IMR-90 (cell line): ENCODE measurements around the gene FADS6. TPM values are rescaled to one million over a fixed set of nuclear protein-coding genes. Genes with fewer than 3 reads are reported as not detected.

Experiments used
- ATAC-seq: fragments of 200-7000 bp; cut with Tn5 transposase; 2 replicates; pipeline ENCODE4 v1.9.1; 2020; ENCODE audit warnings: low read depth, mild to moderate bottlenecking, moderate library complexity
- BruUV-seq: library from RNA; stranded (reverse); fragments of 400-500 nt; replicated peaks from 2 replicates; lab custom pipeline; 2021; lab: Mats Ljungman, UMichigan
- CTCF ChIA-PET: fragments of 300-600 bp; formaldehyde crosslinking; extraction: SDS; loops from one replicate; lab custom pipeline; 2021; ENCODE audit warnings: antibody characterized with exemption; lab: Yijun Ruan, JAX
- POLR2A ChIA-PET: fragments of 300-600 bp; sonication (Branson Sonifier 250); formaldehyde crosslinking; loops from one replicate; lab custom pipeline; 2022; ENCODE audit warnings: antibody characterized with exemption; ENCODE audit not compliant: unreplicated experiment; lab: Charles Lee
- DNase-seq: peaks from one replicate; pipeline ENCODE4 v3.0.0; 2013
- H2AFZ ChIP-seq: replicated peaks from 2 replicates; pipeline ENCODE3; 2013; ENCODE audit warnings: low read length, mild to moderate bottlenecking; ENCODE audit not compliant: poor library complexity
- H2AK5ac ChIP-seq: 2 replicates; pipeline ENCODE4 v1.6.1; 2013; ENCODE audit warnings: low read depth, low read length, inconsistent platforms
- H2AK9ac ChIP-seq: replicated peaks from 2 replicates; pipeline ENCODE3; 2013; ENCODE audit warnings: mild to moderate bottlenecking, low read depth, low read length, moderate library complexity; ENCODE audit not compliant: poor library complexity
- H2BK120ac ChIP-seq: 2 replicates; pipeline ENCODE4 v1.6.1; 2013; ENCODE audit warnings: low read depth, low read length, inconsistent platforms
- H2BK15ac ChIP-seq: 3 replicates; pipeline ENCODE4 v1.6.1; 2013; ENCODE audit warnings: low read depth, low read length, inconsistent platforms
- H2BK20ac ChIP-seq: 2 replicates; pipeline ENCODE4 v1.6.1; 2013; ENCODE audit warnings: low read depth, mild to moderate bottlenecking, inconsistent platforms, low read length, moderate library complexity
- H2BK5ac ChIP-seq: 2 replicates; pipeline ENCODE4 v1.6.1; 2013; ENCODE audit warnings: mild to moderate bottlenecking, low read depth, low read length, inconsistent platforms; ENCODE audit not compliant: poor library complexity, severe bottlenecking
- H3K14ac ChIP-seq: replicated peaks from 2 replicates; pipeline ENCODE4 v1.6.1; 2013; ENCODE audit warnings: low read depth, low read length, inconsistent platforms
- H3K18ac ChIP-seq: 2 replicates; pipeline ENCODE4 v1.6.1; 2013; ENCODE audit warnings: low read depth, low read length, control low read depth
- H3K23ac ChIP-seq: 2 replicates; pipeline ENCODE4 v1.6.1; 2013; ENCODE audit warnings: low read depth, low read length, inconsistent platforms
- H3K27ac ChIP-seq: 2 replicates; pipeline ENCODE4 v1.5.1; 2013; ENCODE audit warnings: mild to moderate bottlenecking, control low read depth, low read length; ENCODE audit not compliant: insufficient read depth
- H3K27me3 ChIP-seq: 2 replicates; pipeline ENCODE4 v1.6.1; 2013; ENCODE audit warnings: low read length; ENCODE audit not compliant: control insufficient read depth, insufficient read depth
- H3K36me3 ChIP-seq: 2 replicates; pipeline ENCODE4 v1.6.1; 2013; ENCODE audit warnings: low read length, mixed read lengths; ENCODE audit not compliant: control insufficient read depth, insufficient read depth
- H3K4ac ChIP-seq: 2 replicates; pipeline ENCODE4 v1.6.1; 2013; ENCODE audit warnings: low read depth, low read length, inconsistent platforms
- H3K4me1 ChIP-seq: 2 replicates; pipeline ENCODE4 v1.6.1; 2013; ENCODE audit warnings: low read length, mixed read lengths; ENCODE audit not compliant: control insufficient read depth, insufficient read depth
- H3K4me2 ChIP-seq: 2 replicates; pipeline ENCODE4 v1.6.1; 2013; ENCODE audit warnings: low read depth, mild to moderate bottlenecking, control low read depth, low read length, moderate library complexity
- H3K4me3 ChIP-seq: 2 replicates; pipeline ENCODE4 v1.5.1; 2013; ENCODE audit warnings: low read depth, mild to moderate bottlenecking, control low read depth, low read length, moderate library complexity; ENCODE audit not compliant: insufficient read depth
- H3K56ac ChIP-seq: 2 replicates; pipeline ENCODE4 v1.6.1; 2013; ENCODE audit warnings: low read length, inconsistent platforms; ENCODE audit not compliant: insufficient read depth; ENCODE audit errors: extremely low read depth
- H3K79me1 ChIP-seq, 2 experiments: 2 replicates each; pipeline ENCODE4 v1.6.1; 2013; ENCODE audit warnings: low read length in 2 of 2, inconsistent platforms in 1 of 2, low read depth in 1 of 2
- H3K9ac ChIP-seq: 2 replicates; pipeline ENCODE4 v1.6.1; 2013; ENCODE audit warnings: low read depth, low read length, control low read depth
- H3K9me1 ChIP-seq: 2 replicates; pipeline ENCODE4 v1.6.1; 2013; ENCODE audit warnings: low read length, inconsistent platforms; ENCODE audit not compliant: insufficient read depth
- H3K9me3 ChIP-seq: 2 replicates; pipeline ENCODE4 v1.6.1; 2013; ENCODE audit warnings: low read length; ENCODE audit not compliant: control insufficient read depth, insufficient read depth
- H4K20me1 ChIP-seq: 2 replicates; pipeline ENCODE4 v1.6.1; 2013; ENCODE audit warnings: low read length, inconsistent platforms; ENCODE audit not compliant: insufficient read depth
- H4K5ac ChIP-seq: 2 replicates; pipeline ENCODE4 v1.6.1; 2013; ENCODE audit warnings: mild to moderate bottlenecking, low read depth, low read length, control low read depth
- H4K8ac ChIP-seq, 2 experiments: 2 replicates each; pipeline ENCODE4 v1.6.1; 2013; ENCODE audit warnings: low read depth in 2 of 2, low read length in 2 of 2, control low read depth in 1 of 2, inconsistent platforms in 1 of 2
- H4K91ac ChIP-seq: 2 replicates; pipeline ENCODE4 v1.6.1; 2013; ENCODE audit warnings: low read depth, low read length, inconsistent platforms; ENCODE audit not compliant: insufficient read depth
- BHLHE40 ChIP-seq: fragments of 150-350 bp; IDR thresholded peaks from 2 replicates; pipeline ENCODE4 v1.6.1; 2016; ENCODE audit warnings: mild to moderate bottlenecking, low read depth, low read length
- RAD21 ChIP-seq: IDR thresholded peaks from 2 replicates; pipeline ENCODE4 v1.6.1; 2012; ENCODE audit warnings: low read length, improper control_type of control experiment
- SMC3 ChIP-seq: fragments of 150-350 bp; IDR thresholded peaks from 2 replicates; pipeline ENCODE4 v1.6.1; 2016; ENCODE audit warnings: low read depth, mild to moderate bottlenecking, antibody characterized with exemption, low read length, moderate library complexity
- WGBS, 2 experiments: methylation state at CpG; one replicate each; pipeline versions ENCODE4 v1.1.5 to v1.1.7; 2013; ENCODE audit warnings: missing lambda C conversion rate in 2 of 2; ENCODE audit not compliant: insufficient read length in 1 of 2; ENCODE audit errors: extremely low coverage in 2 of 2; 5-methylcytosine and 5-hydroxymethylcytosine counted together
- dilution Hi-C: fragments of 300-500 bp; cut with HindIII; formaldehyde crosslinking; loops from one replicate; pipeline ENCODE4 v1.14.3; 2018; ENCODE audit warnings: low sequenced_read_pairs; ENCODE audit not compliant: unreplicated experiment
- in situ Hi-C: fragments of 300-500 bp; cut with MboI; formaldehyde crosslinking; loops from 3 replicates; pipeline ENCODE4 v1.14.3; 2019; ENCODE audit warnings: low sequenced_read_pairs, inconsistent platforms, mixed read lengths
- intact Hi-C: fragments of 100-400 bp; cut with micrococcal nuclease; formaldehyde crosslinking; loops from 2 replicates; pipeline ENCODE4 v1.10.0; 2022
- polyA plus RNA-seq, 3 experiments: library from polyadenylated mRNA; depleted of rRNA; stranded (reverse); fragments of >200 nt; gene quantifications; 2 replicates each; pipeline ENCODE4 v1.2.3, GENCODE V29; 2012; ENCODE audit warnings: low replicate concordance in 1 of 3
- total RNA-seq: library from RNA; depleted of rRNA; stranded (reverse); fragments of >200 nt; gene quantifications from 2 replicates; pipeline ENCODE4 v1.2.3, GENCODE V29; 2012
- TF ChIP-seq, protein P1 (sequence below): fragments of 150-350 bp; IDR thresholded peaks from 2 replicates; pipeline ENCODE4 v1.6.1; 2016; ENCODE audit warnings: low read depth, mild to moderate bottlenecking, low read length, moderate library complexity, borderline replicate concordance

Gene FADS6
- total and polyA plus RNA-seq, 2 of the 4 experiments (the other 2 are of a cell fraction) = not detected

- no peak for TF ChIP-seq RAD21
Measured at GRCh38 chr17:74892013-74892841, 1.2 kb downstream of the FADS6 start (continued).

DNA sequence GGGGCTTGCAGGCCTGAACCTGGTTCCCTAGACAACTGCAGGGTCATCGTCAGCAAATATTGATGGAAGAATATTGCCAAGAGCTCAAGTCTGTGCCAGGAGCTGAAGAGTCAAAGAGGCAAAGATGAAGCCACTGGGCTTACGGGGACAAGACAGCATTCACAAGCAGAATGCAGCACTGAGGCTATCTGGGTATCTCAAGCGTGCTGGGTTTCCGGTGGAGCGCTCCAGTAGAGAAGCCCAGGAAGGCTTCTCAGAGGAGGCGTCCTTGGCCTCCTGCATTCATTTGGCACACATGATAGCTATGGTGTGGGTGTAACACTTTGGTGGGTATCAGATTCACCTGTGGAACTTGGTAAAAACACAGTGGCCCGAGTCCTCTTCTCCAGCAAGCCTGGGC lies 2.9 kb downstream of the FADS6 start:
- Histone ChIP-seq H3K56ac (no peak overlapping the region), H4K91ac (no peak overlapping the region), H3K23ac (no peak overlapping the region), H3K9ac (no peak overlapping the region), H3K36me3 (no peaks in the 10 kb centered on the region), H2BK20ac (no peak overlapping the region), H3K27ac (no peak overlapping the region), H3K27me3 (peaks cover 80% of the 10 kb centered on the region), H4K20me1 (no peaks in the 10 kb centered on the region), H3K4me1 (peaks cover 2% of the 10 kb centered on the region; the same call in 1 of the 2 replicates), H2BK120ac (no peak overlapping the region), H3K4ac (no peak overlapping the region), H2BK5ac (no peak overlapping the region), H3K14ac (no peak overlapping the region), H4K8ac (no peak overlapping the region), H3K4me2 (no peak overlapping the region), H4K5ac (no peak overlapping the region), H3K4me3 (no peak overlapping the region), H3K18ac (no peak overlapping the region), H2AK9ac (peak overlapping the region; percentile 16), H2BK15ac (no peak overlapping the region), H3K9me1 (no peaks in the 10 kb centered on the region), H3K9me3 (no peaks in the 10 kb centered on the region), H3K79me1 (no peaks in the 10 kb centered on the region), H2AFZ (no peak overlapping the region), H2AK5ac (no peak overlapping the region)
- no TSS peak for BruUV-seq
- TF ChIP-seq, protein P1, sequence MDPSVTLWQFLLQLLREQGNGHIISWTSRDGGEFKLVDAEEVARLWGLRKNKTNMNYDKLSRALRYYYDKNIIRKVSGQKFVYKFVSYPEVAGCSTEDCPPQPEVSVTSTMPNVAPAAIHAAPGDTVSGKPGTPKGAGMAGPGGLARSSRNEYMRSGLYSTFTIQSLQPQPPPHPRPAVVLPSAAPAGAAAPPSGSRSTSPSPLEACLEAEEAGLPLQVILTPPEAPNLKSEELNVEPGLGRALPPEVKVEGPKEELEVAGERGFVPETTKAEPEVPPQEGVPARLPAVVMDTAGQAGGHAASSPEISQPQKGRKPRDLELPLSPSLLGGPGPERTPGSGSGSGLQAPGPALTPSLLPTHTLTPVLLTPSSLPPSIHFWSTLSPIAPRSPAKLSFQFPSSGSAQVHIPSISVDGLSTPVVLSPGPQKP = no peak
- TF ChIP-seq SMC3 (no peak), BHLHE40 (no peak)
- ATAC-seq (no peak), DNase-seq (no peak)
- ChIA-PET POLR2A (no interaction called here), CTCF (no interaction called here)
- 59% methylated on average over 2 of the region's 7 CpGs; no CpG with 5 or more reads in 1 of the 2 experiments for WGBS, 2 experiments
- intact Hi-C loops (no loop called here), dilution Hi-C loops (no loop called here), in situ Hi-C loops (no loop called here)
